H1 (cell line): Measurements from ENCODE around the gene SLC30A7. TPM values are rescaled to one million over a fixed set of nuclear protein-coding genes. Genes with fewer than 3 reads are reported as not detected.

Experiments used
- CTCF ChIA-PET: fragments of 300-600 bp; sonication (Branson Sonifier 250); formaldehyde crosslinking; loops from one replicate; lab custom pipeline; 2021; ENCODE audit not compliant: partially characterized antibody; lab: Charles Lee
- POLR2A ChIA-PET: fragments of 300-600 bp; sonication (Branson Sonifier 250); formaldehyde crosslinking; loops from one replicate; lab custom pipeline; 2021; ENCODE audit warnings: inconsistent platforms; ENCODE audit not compliant: partially characterized antibody; lab: Charles Lee
- DNase-seq, 2 experiments: peaks; one replicate each; pipeline versions ENCODE4 v3.0.0 to v3.0.0-alpha.2; 2010 to 2022; ENCODE audit warnings: low spot score in 2 of 2, low read depth in 1 of 2, mixed read lengths in 1 of 2
- FAIRE-seq: peaks from 2 replicates; lab custom pipeline; 2011; peaks lifted over from hg19 to GRCh38; lab: Jason Lieb, UNC
- H2AFZ ChIP-seq: 2 replicates; pipeline ENCODE4 v1.8.1; 2012; ENCODE audit warnings: low read length, inconsistent platforms
- H2AK5ac ChIP-seq: 2 replicates; pipeline ENCODE4 v1.6.1; 2013; ENCODE audit warnings: low read depth, low read length
- H2BK120ac ChIP-seq: replicated peaks from 2 replicates; pipeline ENCODE3; 2013; ENCODE audit warnings: low read depth, low read length, inconsistent platforms
- H2BK12ac ChIP-seq: 2 replicates; pipeline ENCODE4 v1.6.1; 2013; ENCODE audit warnings: low read depth, low read length
- H2BK15ac ChIP-seq: 2 replicates; pipeline ENCODE4 v1.6.1; 2013; ENCODE audit warnings: low read length
- H2BK20ac ChIP-seq: 2 replicates; pipeline ENCODE4 v1.6.1; 2013; ENCODE audit warnings: low read length
- H2BK5ac ChIP-seq: 2 replicates; pipeline ENCODE4 v1.6.1; 2013; ENCODE audit warnings: low read depth, low read length
- H3K14ac ChIP-seq: 2 replicates; pipeline ENCODE4 v1.6.1; 2013; ENCODE audit warnings: inconsistent platforms; ENCODE audit not compliant: insufficient read length
- H3K18ac ChIP-seq: 2 replicates; pipeline ENCODE4 v1.6.1; 2013; ENCODE audit warnings: low read length; ENCODE audit errors: extremely low read depth
- H3K23ac ChIP-seq: 2 replicates; pipeline ENCODE4 v1.6.1; 2013; ENCODE audit warnings: inconsistent platforms; ENCODE audit not compliant: insufficient read length
- H3K23me2 ChIP-seq: 2 replicates; pipeline ENCODE4 v1.6.1; 2013; ENCODE audit warnings: low read depth, low read length
- H3K27ac ChIP-seq: 2 replicates; pipeline ENCODE4 v1.6.1; 2011; ENCODE audit warnings: low read depth, low read length, inconsistent platforms
- H3K27me3 ChIP-seq, 4 experiments: replicated peaks in 1 of 4; 1 replicate in 1 of 4; 2 replicates in 3 of 4; pipeline versions ENCODE4 v1.6.1 to v1.8.1; 2011 to 2013; ENCODE audit warnings: low read length in 3 of 4, mild to moderate bottlenecking in 3 of 4, inconsistent platforms in 2 of 4, mixed read lengths in 2 of 4, moderate library complexity in 1 of 4; ENCODE audit not compliant: control insufficient read depth in 3 of 4, insufficient read depth in 3 of 4; ENCODE audit errors: extremely low read depth in 1 of 4
- H3K36me3 ChIP-seq, 4 experiments: 2 replicates each; pipeline versions ENCODE4 v1.6.1 to v1.8.1; 2011 to 2013; ENCODE audit warnings: mild to moderate bottlenecking in 4 of 4, low read length in 3 of 4, moderate library complexity in 2 of 4, control low read depth in 1 of 4, inconsistent platforms in 1 of 4; ENCODE audit not compliant: insufficient read depth in 4 of 4, control insufficient read depth in 2 of 4
- H3K4ac ChIP-seq: replicated peaks from 2 replicates; pipeline ENCODE3; 2013; ENCODE audit warnings: low read length, low read depth, mixed read lengths, inconsistent platforms; ENCODE audit not compliant: insufficient read length
- H3K4me1 ChIP-seq, 4 experiments: replicated peaks in 1 of 4; 1 replicate in 1 of 4; 2 replicates in 3 of 4; pipeline versions ENCODE4 v1.6.1 to v1.8.1; 2011 to 2013; ENCODE audit warnings: low read length in 3 of 4, inconsistent platforms in 2 of 4, mixed read lengths in 1 of 4; ENCODE audit not compliant: insufficient read depth in 4 of 4, control insufficient read depth in 3 of 4
- H3K4me2 ChIP-seq, 2 experiments: 2 replicates each; pipeline versions ENCODE4 v1.6.1 to v1.8.1; 2011 to 2013; ENCODE audit warnings: low read depth in 2 of 2, low read length in 2 of 2, control low read depth in 1 of 2, inconsistent platforms in 1 of 2, mild to moderate bottlenecking in 1 of 2; ENCODE audit not compliant: insufficient read depth in 1 of 2
- H3K4me3 ChIP-seq, 4 experiments: fragments of 200-600, 300-600 bp in 1 of 4; sonication (generic), shearing (Covaris generic), sonication (Bioruptor Twin) in 1 of 4; 2 replicates each; pipeline versions ENCODE4 v1.5.1 to v1.8.1; 2011 to 2016; ENCODE audit warnings: low read length in 4 of 4, low read depth in 3 of 4, control low read depth in 2 of 4, inconsistent platforms in 2 of 4, mild to moderate bottlenecking in 2 of 4, mixed read lengths in 1 of 4, moderate library complexity in 1 of 4; ENCODE audit not compliant: insufficient read depth in 2 of 4; ENCODE audit errors: extremely low read depth in 1 of 4
- H3K56ac ChIP-seq: replicated peaks from 2 replicates; pipeline ENCODE3; 2013; ENCODE audit warnings: low read depth, mild to moderate bottlenecking, mixed read lengths, low read length, inconsistent platforms; ENCODE audit not compliant: insufficient read length
- H3K79me1 ChIP-seq: 2 replicates; pipeline ENCODE4 v1.6.1; 2013; ENCODE audit warnings: low read depth, low read length, control low read depth
- H3K79me2 ChIP-seq, 2 experiments: 2 replicates each; pipeline versions ENCODE4 v1.6.1 to v1.8.1; 2012 to 2013; ENCODE audit warnings: low read length in 2 of 2, mild to moderate bottlenecking in 2 of 2, inconsistent platforms in 1 of 2; ENCODE audit not compliant: insufficient read depth in 2 of 2, control insufficient read depth in 1 of 2
- H3K9ac ChIP-seq, 4 experiments: replicated peaks in 1 of 4; 1 replicate in 1 of 4; 2 replicates in 3 of 4; pipeline versions ENCODE4 v1.6.1 to v1.8.1; 2011 to 2013; ENCODE audit warnings: low read depth in 3 of 4, low read length in 3 of 4, control low read depth in 2 of 4, mild to moderate bottlenecking in 2 of 4, moderate library complexity in 2 of 4, inconsistent platforms in 1 of 4; ENCODE audit errors: extremely low read depth in 1 of 4
- H3K9me3 ChIP-seq, 2 experiments: 2 replicates each; pipeline versions ENCODE4 v1.6.1 to v1.8.1; 2012 to 2013; ENCODE audit warnings: mild to moderate bottlenecking in 2 of 2, moderate library complexity in 2 of 2, control low read depth in 1 of 2, inconsistent platforms in 1 of 2, low read depth in 1 of 2, low read length in 1 of 2, mixed read lengths in 1 of 2; ENCODE audit not compliant: insufficient read depth in 2 of 2
- H4K20me1 ChIP-seq, 2 experiments: replicated peaks in 1 of 2; 2 replicates each; pipeline versions ENCODE3 to v1.8.1; 2011 to 2013; ENCODE audit warnings: inconsistent platforms in 2 of 2, low read length in 2 of 2, mild to moderate bottlenecking in 1 of 2; ENCODE audit not compliant: insufficient read depth in 2 of 2, control insufficient read depth in 1 of 2
- H4K5ac ChIP-seq: 2 replicates; pipeline ENCODE4 v1.6.1; 2013; ENCODE audit warnings: low read length, low read depth, mixed read lengths, inconsistent platforms; ENCODE audit not compliant: insufficient read length
- H4K8ac ChIP-seq: 2 replicates; pipeline ENCODE4 v1.8.0; 2013; ENCODE audit warnings: mild to moderate bottlenecking, moderate library complexity, low read length, inconsistent platforms; ENCODE audit not compliant: insufficient read depth; ENCODE audit errors: extremely low read depth
- H4K91ac ChIP-seq: replicated peaks from 2 replicates; pipeline ENCODE3; 2013; ENCODE audit warnings: low read length, mixed read lengths, inconsistent platforms; ENCODE audit not compliant: insufficient read length
- CBX8 ChIP-seq: fragments of 300-800, 300-1000 bp; sonication (generic); IDR thresholded peaks from 2 replicates; pipeline ENCODE4 v1.7.1; 2016; ENCODE audit warnings: low read depth, low read length, borderline replicate concordance
- CREB1 ChIP-seq: IDR thresholded peaks from 2 replicates; pipeline ENCODE4 v1.6.1; 2012; ENCODE audit warnings: inconsistent platforms
- JUND ChIP-seq: IDR thresholded peaks from 2 replicates; pipeline ENCODE4 v1.6.1; 2011; ENCODE audit warnings: mild to moderate bottlenecking, improper control_type of control experiment, low read length
- MAFK ChIP-seq: IDR thresholded peaks from 2 replicates; pipeline ENCODE4 v1.6.1; 2012; ENCODE audit warnings: low read depth, mild to moderate bottlenecking, improper control_type of control experiment, low read length
- RXRA ChIP-seq: IDR thresholded peaks from 2 replicates; pipeline ENCODE4 v1.6.1; 2011; ENCODE audit warnings: low read depth, mild to moderate bottlenecking, low read length, moderate library complexity; ENCODE audit not compliant: insufficient read depth
- TAF1 ChIP-seq: IDR thresholded peaks from 2 replicates; pipeline ENCODE4 v1.6.1; 2011; ENCODE audit warnings: mild to moderate bottlenecking, low read depth, low read length
- WGBS, 2 experiments: shearing (Covaris generic) in 1 of 2; methylation state at CpG; one replicate each; pipeline versions ENCODE4 v1.1.6 to v1.1.7; 2013 to 2015; ENCODE audit warnings: low lambda C conversion rate in 2 of 2, mixed read lengths in 2 of 2, inconsistent platforms in 1 of 2, low coverage in 1 of 2, missing lambda C conversion rate in 1 of 2; ENCODE audit not compliant: insufficient replicate concordance in 2 of 2, insufficient coverage in 1 of 2, insufficient read length in 1 of 2; ENCODE audit errors: extremely low coverage in 1 of 2, missing lambda C conversion rate in 1 of 2; 5-methylcytosine and 5-hydroxymethylcytosine counted together
- polyA plus RNA-seq, 7 experiments: library from polyadenylated mRNA; depleted of rRNA in 3 of 7; stranded (reverse) in 5 of 7; unstranded in 2 of 7; fragments of >200 nt in 5 of 7; fragments of 200-250 nt in 2 of 7; gene quantifications; 1 replicate in 5 of 7; 2 replicates in 1 of 7; 4 replicates in 1 of 7; pipeline versions ENCODE4 v1.2.1 to v1.2.3, GENCODE V29; 2011 to 2013; ENCODE audit warnings: missing spikeins in 2 of 7, mixed read lengths in 2 of 7
- total RNA-seq: library from RNA; stranded (reverse); fragmentation: NEBNext Ultra II Directional; extraction: Animal tissue kit (Norgen Biotek cat#: 25700); gene quantifications from 2 replicates; pipeline ENCODE4 v1.2.1, GENCODE V29; 2021
- TF ChIP-seq, protein P1 (sequence below), 3 experiments: IDR thresholded peaks; 1 replicate in 2 of 3; 2 replicates in 1 of 3; pipeline versions ENCODE4 v1.5.1 to v1.6.1; 2011; ENCODE audit warnings: low read length in 3 of 3, mild to moderate bottlenecking in 3 of 3, inconsistent platforms in 2 of 3, low read depth in 1 of 3, moderate library complexity in 1 of 3; ENCODE audit not compliant: insufficient read depth in 1 of 3; ENCODE audit errors: control extremely low read depth in 1 of 3
- TF ChIP-seq, protein P2 (sequence below): IDR thresholded peaks from 2 replicates; pipeline ENCODE4 v1.6.1; 2012; ENCODE audit warnings: low read length, inconsistent platforms
- TF ChIP-seq, protein P3 (sequence below): IDR thresholded peaks from 2 replicates; pipeline ENCODE4 v1.6.1; 2012; ENCODE audit warnings: inconsistent platforms

SLC30A7 gene
- total and polyA plus RNA-seq, 2 of the 8 experiments (the other 6 are each of a cell fraction or from before 2014, with no cell fraction given), result 5.5 to 22.1 TPM

DNA sequence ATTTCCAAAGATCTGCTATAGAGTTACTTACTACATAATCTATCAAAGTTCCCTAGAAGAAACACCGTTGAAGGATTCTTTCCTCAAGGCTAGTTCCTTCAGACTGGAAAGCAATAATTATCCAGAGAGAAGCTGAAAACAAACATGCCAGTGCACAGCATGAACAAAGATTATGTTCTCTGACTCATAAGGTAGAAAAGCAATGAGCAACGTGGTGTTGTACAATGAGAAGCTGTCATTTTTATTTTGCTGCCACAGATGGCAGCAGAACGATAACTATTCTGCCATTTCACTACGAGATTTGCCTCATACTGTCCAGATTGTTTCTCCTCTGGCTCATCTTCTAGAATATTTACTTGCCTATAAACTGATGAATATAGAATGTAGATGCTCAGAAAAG lies 11.9 kb upstream of the SLC30A7 start:
- Histone ChIP-seq H4K91ac (no peak overlapping the region), H3K36me3 (peaks cover 0 to 15% (median 4%) of the 10 kb centered on the region in 4 experiments; a peak in 3 of 8 replicates), H3K4me1 (no peaks in the 10 kb centered on the region), H3K4me2 (no peak overlapping the region), H2BK12ac (no peak overlapping the region), H2AFZ (no peak overlapping the region), H3K4me3 (no peak overlapping the region), H3K9ac (no peak overlapping the region), H3K56ac (no peak overlapping the region), H3K4ac (no peak overlapping the region), H4K5ac (no peak overlapping the region), H3K14ac (no peak overlapping the region), H3K79me1 (no peaks in the 10 kb centered on the region), H3K23ac (no peak overlapping the region), H3K23me2 (no peaks in the 10 kb centered on the region), H3K27me3 (no peaks in the 10 kb centered on the region), H3K18ac (no peak overlapping the region), H2BK120ac (no peak overlapping the region), H3K79me2 (peaks cover 0 to 13% of the 10 kb centered on the region in 2 experiments; a peak in 2 of 4 replicates), H4K20me1 (no peaks in the 10 kb centered on the region), H2AK5ac (no peak overlapping the region), H2BK15ac (no peak overlapping the region), H2BK5ac (no peak overlapping the region), H2BK20ac (no peak overlapping the region), H3K27ac (no peak overlapping the region), H3K9me3 (0 out of 4 replicates have a peak, but pooled peaks cover 0 to 1% of the 10 kb centered on the region in 2 experiments), H4K8ac (no peak overlapping the region)
- POLR2A ChIA-PET, result interaction anchor here (2.1 kb wide), 1 partner anchor 11 kb away, joined by 6 read pairs; the partner anchor contains the start of gene EXTL2
- CTCF ChIA-PET, result interaction anchor here (0.7 to 1.2 kb wide), 3 partner anchors 15 to 19 kb away, joined by 3 read pairs; no protein-coding TSS in a partner anchor
- no peak for DNase-seq
- FAIRE-seq, result no peak
- 92% methylated on average over 4 of the region's 4 CpGs; no CpG with 5 or more reads in 1 of the 2 experiments for WGBS, 2 experiments
- TF ChIP-seq, protein P1, sequence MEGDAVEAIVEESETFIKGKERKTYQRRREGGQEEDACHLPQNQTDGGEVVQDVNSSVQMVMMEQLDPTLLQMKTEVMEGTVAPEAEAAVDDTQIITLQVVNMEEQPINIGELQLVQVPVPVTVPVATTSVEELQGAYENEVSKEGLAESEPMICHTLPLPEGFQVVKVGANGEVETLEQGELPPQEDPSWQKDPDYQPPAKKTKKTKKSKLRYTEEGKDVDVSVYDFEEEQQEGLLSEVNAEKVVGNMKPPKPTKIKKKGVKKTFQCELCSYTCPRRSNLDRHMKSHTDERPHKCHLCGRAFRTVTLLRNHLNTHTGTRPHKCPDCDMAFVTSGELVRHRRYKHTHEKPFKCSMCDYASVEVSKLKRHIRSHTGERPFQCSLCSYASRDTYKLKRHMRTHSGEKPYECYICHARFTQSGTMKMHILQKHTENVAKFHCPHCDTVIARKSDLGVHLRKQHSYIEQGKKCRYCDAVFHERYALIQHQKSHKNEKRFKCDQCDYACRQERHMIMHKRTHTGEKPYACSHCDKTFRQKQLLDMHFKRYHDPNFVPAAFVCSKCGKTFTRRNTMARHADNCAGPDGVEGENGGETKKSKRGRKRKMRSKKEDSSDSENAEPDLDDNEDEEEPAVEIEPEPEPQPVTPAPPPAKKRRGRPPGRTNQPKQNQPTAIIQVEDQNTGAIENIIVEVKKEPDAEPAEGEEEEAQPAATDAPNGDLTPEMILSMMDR (IDR thresholded peaks at IDR 0.05; ENCODE audit: control extremely low read depth in 1 of 3, insufficient read depth in 1 of 3, low read depth in 1 of 3, low read length in 3 of 3), result no peak
- TF ChIP-seq, protein P2, sequence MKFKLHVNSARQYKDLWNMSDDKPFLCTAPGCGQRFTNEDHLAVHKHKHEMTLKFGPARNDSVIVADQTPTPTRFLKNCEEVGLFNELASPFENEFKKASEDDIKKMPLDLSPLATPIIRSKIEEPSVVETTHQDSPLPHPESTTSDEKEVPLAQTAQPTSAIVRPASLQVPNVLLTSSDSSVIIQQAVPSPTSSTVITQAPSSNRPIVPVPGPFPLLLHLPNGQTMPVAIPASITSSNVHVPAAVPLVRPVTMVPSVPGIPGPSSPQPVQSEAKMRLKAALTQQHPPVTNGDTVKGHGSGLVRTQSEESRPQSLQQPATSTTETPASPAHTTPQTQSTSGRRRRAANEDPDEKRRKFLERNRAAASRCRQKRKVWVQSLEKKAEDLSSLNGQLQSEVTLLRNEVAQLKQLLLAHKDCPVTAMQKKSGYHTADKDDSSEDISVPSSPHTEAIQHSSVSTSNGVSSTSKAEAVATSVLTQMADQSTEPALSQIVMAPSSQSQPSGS, result no peak
- TF ChIP-seq CBX8 (no peak), JUND (no peak), MAFK (no peak), RXRA (no peak), CREB1 (no peak), TAF1 (no peak)
- TF ChIP-seq, protein P3, sequence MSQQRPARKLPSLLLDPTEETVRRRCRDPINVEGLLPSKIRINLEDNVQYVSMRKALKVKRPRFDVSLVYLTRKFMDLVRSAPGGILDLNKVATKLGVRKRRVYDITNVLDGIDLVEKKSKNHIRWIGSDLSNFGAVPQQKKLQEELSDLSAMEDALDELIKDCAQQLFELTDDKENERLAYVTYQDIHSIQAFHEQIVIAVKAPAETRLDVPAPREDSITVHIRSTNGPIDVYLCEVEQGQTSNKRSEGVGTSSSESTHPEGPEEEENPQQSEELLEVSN, result no peak
